SK-N-SH treated with all-trans-retinoic acid at 6 μM for 48 hours (cell line): Measurements from ENCODE around the gene KHNYN.
A peak's percentile ranks its signal among the peaks of the same experiment; 100 is the strongest.

Source experiments
- ATAC-seq: fragments of 200-7000 bp; cut with Tn5 transposase; 3 replicates; pipeline ENCODE4 v1.9.1; 2020; ENCODE audit warnings: mild to moderate bottlenecking, moderate library complexity
- ARNTL ChIP-seq: fragments of 450-650 bp; formaldehyde crosslinking; IDR thresholded peaks from 2 replicates; pipeline ENCODE4 v1.5.0; 2020; ENCODE audit warnings: low read depth, mild to moderate bottlenecking, moderate library complexity, borderline replicate concordance
- CSDC2 ChIP-seq: fragments of 250-450 bp; sonication (Bioruptor Pico); IDR thresholded peaks from 2 replicates; pipeline ENCODE4 v1.5.0; 2020; ENCODE audit warnings: mild to moderate bottlenecking, moderate library complexity
- CSRNP3 ChIP-seq: fragments of 250-450 bp; sonication (Bioruptor Pico); IDR thresholded peaks from 2 replicates; pipeline ENCODE4 v1.5.1; 2021; ENCODE audit warnings: mild to moderate bottlenecking, moderate library complexity
- ESRRG ChIP-seq: fragments of 250-450 bp; sonication (Bioruptor Pico); IDR thresholded peaks from 2 replicates; pipeline ENCODE4 v1.6.1; 2021; ENCODE audit warnings: mild to moderate bottlenecking
- GLIS3 ChIP-seq: fragments of 250-450 bp; sonication (Bioruptor Pico); IDR thresholded peaks from 2 replicates; pipeline ENCODE4 v1.5.0; 2020; ENCODE audit warnings: mild to moderate bottlenecking, moderate library complexity
- ISL1 ChIP-seq: fragments of 250-450 bp; sonication (Bioruptor Pico); IDR thresholded peaks from 2 replicates; pipeline ENCODE4 v2.1.2; 2022; ENCODE audit warnings: mild to moderate bottlenecking, moderate library complexity
- OSR1 ChIP-seq: fragments of 250-450 bp; sonication (Bioruptor Pico); IDR thresholded peaks from 2 replicates; pipeline ENCODE4 v1.8.0; 2022; ENCODE audit warnings: moderate library complexity, mild to moderate bottlenecking, inconsistent platforms
- PATZ1 ChIP-seq: fragments of 250-450 bp; sonication (Bioruptor Pico); IDR thresholded peaks from 2 replicates; pipeline ENCODE4 v1.8.0; 2020; ENCODE audit warnings: mild to moderate bottlenecking, moderate library complexity, borderline replicate concordance
- POU6F1 ChIP-seq: fragments of 250-450 bp; sonication (Bioruptor Pico); IDR thresholded peaks from 2 replicates; pipeline ENCODE4 v1.8.0; 2021; ENCODE audit warnings: low read depth, mild to moderate bottlenecking, moderate library complexity, borderline replicate concordance
- PPARA ChIP-seq: fragments of 250-450 bp; sonication (Bioruptor Pico); IDR thresholded peaks from 2 replicates; pipeline ENCODE4 v1.5.0; 2020; ENCODE audit warnings: mild to moderate bottlenecking, borderline replicate concordance
- RARB ChIP-seq: fragments of 250-450 bp; sonication (Bioruptor Pico); IDR thresholded peaks from 2 replicates; pipeline ENCODE4 v1.8.0; 2021; ENCODE audit warnings: mild to moderate bottlenecking, moderate library complexity
- SNAI2 ChIP-seq: fragments of 250-450 bp; sonication (Bioruptor Pico); IDR thresholded peaks from 2 replicates; pipeline ENCODE4 v1.5.0; 2020; ENCODE audit warnings: mild to moderate bottlenecking, moderate library complexity
- TCF4 ChIP-seq: fragments of 250-450 bp; sonication (Bioruptor Pico); IDR thresholded peaks from 2 replicates; pipeline ENCODE4 v1.8.0; 2021; ENCODE audit warnings: mild to moderate bottlenecking, moderate library complexity, borderline replicate concordance
- TOX ChIP-seq: fragments of 250-450 bp; sonication (Bioruptor Pico); IDR thresholded peaks from 2 replicates; pipeline ENCODE4 v1.8.0; 2021; ENCODE audit warnings: mild to moderate bottlenecking, moderate library complexity, borderline replicate concordance
- ZC3H10 ChIP-seq: fragments of 250-450 bp; sonication (Bioruptor Pico); IDR thresholded peaks from 2 replicates; pipeline ENCODE4 v1.5.1; 2021; ENCODE audit warnings: mild to moderate bottlenecking, moderate library complexity
- ZFP3 ChIP-seq: fragments of 250-450 bp; sonication (Bioruptor Pico); IDR thresholded peaks from 2 replicates; pipeline ENCODE4 v1.5.0; 2020; ENCODE audit warnings: mild to moderate bottlenecking, moderate library complexity
- ZFP30 ChIP-seq: fragments of 450-650 bp; formaldehyde crosslinking; IDR thresholded peaks from 2 replicates; pipeline ENCODE4 v1.5.0; 2022; ENCODE audit warnings: mild to moderate bottlenecking, moderate library complexity
- ZNF565 ChIP-seq: fragments of 450-650 bp; formaldehyde crosslinking; conservative IDR thresholded peaks from 2 replicates; pipeline ENCODE4 v1.5.0; 2020; ENCODE audit warnings: low read depth, mild to moderate bottlenecking, moderate library complexity
- ZNF8 ChIP-seq: fragments of 450-650 bp; formaldehyde crosslinking; IDR thresholded peaks from 2 replicates; pipeline ENCODE4 v1.5.0; 2020; ENCODE audit warnings: mild to moderate bottlenecking, moderate library complexity

Gene KHNYN

GRCh38 chr14:24430143-24430681, 458 bp downstream of the KHNYN start:
- peak; percentile 82 for ATAC-seq
- no peak for TF ChIP-seq ZC3H10 (CRISPR knock-in tag)
- no peak for TF ChIP-seq RARB (CRISPR knock-in tag)
- TF ChIP-seq POU6F1 = no peak
- TF ChIP-seq ARNTL (CRISPR knock-in tag) = no peak
- no peak for TF ChIP-seq CSRNP3 (CRISPR knock-in tag)
- no peak for TF ChIP-seq PPARA
- no peak for TF ChIP-seq ESRRG (CRISPR knock-in tag)
- no peak for TF ChIP-seq CSDC2
- TF ChIP-seq GLIS3 (CRISPR knock-in tag) = no peak
- TF ChIP-seq ZNF8 (CRISPR knock-in tag) = no peak
- no peak for TF ChIP-seq ISL1 (CRISPR knock-in tag)
- TF ChIP-seq PATZ1 (CRISPR knock-in tag) = no peak
- TF ChIP-seq ZFP30 (CRISPR knock-in tag) = no peak
- no peak for TF ChIP-seq ZNF565 (CRISPR knock-in tag)
- TF ChIP-seq ZFP3 (CRISPR knock-in tag) = no peak
- TF ChIP-seq TCF4 (CRISPR knock-in tag) = no peak
- TF ChIP-seq SNAI2 = no peak
- TF ChIP-seq OSR1 = no peak

- no peak for TF ChIP-seq ARNTL (CRISPR knock-in tag)
- TF ChIP-seq GLIS3 (CRISPR knock-in tag) = no peak
- no peak for TF ChIP-seq ZNF565 (CRISPR knock-in tag)
- TF ChIP-seq ESRRG (CRISPR knock-in tag) = no peak
- TF ChIP-seq CSDC2 = no peak
- TF ChIP-seq POU6F1 = no peak
- TF ChIP-seq ZNF8 (CRISPR knock-in tag) = no peak
- TF ChIP-seq ZC3H10 (CRISPR knock-in tag) = no peak
- peak; percentile 51 for ATAC-seq
These were observed 1.2 kb downstream of the KHNYN start for GRCh38 chr14:24430682-24431568.

GRCh38 chr14:24431569-24432258, 2.0 kb downstream of the KHNYN start:
- ATAC-seq = peak; percentile 76
- TF ChIP-seq TCF4 (CRISPR knock-in tag) (no peak), POU6F1 (no peak), GLIS3 (CRISPR knock-in tag) (no peak), ZFP3 (CRISPR knock-in tag) (no peak), CSRNP3 (CRISPR knock-in tag) (no peak), ISL1 (CRISPR knock-in tag) (no peak), TOX (no peak), ZC3H10 (CRISPR knock-in tag) (no peak), OSR1 (no peak), ZFP30 (CRISPR knock-in tag) (no peak), ZNF8 (CRISPR knock-in tag) (no peak), RARB (CRISPR knock-in tag) (no peak), ESRRG (CRISPR knock-in tag) (no peak)
